ENCODE data around the gene RPL36AL.
"Not testable (repeated sequence)": the region's sequence is repeated elsewhere in the genome, so short reads cannot be mapped to it uniquely, and the experiment has no call there.

RPL36AL gene

DNA sequence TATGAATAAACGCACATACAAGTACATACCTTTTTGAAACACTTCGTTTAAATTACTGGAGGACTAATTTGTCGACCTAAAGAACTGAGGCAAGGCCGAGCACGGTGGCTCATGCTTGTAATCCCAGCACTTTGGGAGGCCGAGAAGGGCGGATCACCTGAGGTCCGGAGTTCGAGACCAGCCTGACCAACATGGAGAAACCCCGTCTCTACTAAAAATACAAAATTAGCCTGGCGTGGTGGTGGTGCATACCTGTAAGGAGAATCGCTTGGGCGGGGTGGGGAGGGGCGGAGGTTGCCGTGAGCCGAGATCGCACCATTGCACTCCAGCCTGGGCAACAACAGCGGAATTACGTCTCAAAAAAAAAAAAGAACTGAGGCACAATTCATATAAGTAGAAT is 1.2 kb downstream of the RPL36AL start:
- DNase-seq (ENCODE audit: low read depth in 2 of 2) = not testable (repeated sequence)

- no peak for DNase-seq (ENCODE audit: low read depth in 2 of 2)
Measured at GRCh38 chr14:49617852-49618519, 2.4 kb downstream of the RPL36AL start.

DNA sequence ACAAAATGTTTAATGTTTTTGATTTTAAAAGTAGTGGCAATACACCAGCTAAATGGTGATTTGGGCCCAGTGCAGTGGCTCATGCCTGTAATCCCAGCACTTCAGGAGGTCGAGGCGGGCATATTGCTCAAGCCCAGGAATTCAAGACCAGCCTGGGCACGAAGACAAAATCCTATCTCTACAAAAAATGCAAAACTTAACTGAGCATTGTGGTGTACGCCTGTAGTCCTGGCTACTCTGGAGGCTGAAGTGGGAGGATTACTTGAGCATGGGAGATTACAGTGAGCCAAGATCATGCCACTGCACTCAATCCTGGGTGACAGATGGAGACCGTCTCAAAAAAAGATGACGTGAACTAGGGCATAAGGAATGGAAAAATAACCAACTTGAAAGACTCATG is 4.7 kb downstream of the RPL36AL start:
- no peak for DNase-seq (ENCODE audit: low read depth in 2 of 2)

DNA sequence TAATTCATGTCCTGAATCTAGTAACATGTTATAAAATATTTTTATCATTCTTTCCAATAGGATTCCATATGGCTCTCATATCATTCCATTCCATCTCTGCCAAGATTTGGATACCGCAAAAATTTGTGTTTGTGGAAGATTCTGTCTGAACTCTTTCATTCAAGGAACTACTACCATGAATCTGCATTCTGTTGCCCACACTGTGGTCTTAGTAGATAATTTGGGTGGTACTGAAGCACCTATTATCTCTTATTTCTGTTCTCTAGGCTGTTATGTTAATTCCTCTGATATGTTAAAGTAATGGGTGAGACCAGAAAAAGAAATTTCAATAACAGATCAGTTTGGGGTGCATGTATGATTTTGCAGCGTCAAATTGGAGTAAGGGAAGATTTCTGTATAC is 6.2 kb downstream of the RPL36AL start:
- DNase-seq (ENCODE audit: low read depth in 2 of 2) = no peak

DNA sequence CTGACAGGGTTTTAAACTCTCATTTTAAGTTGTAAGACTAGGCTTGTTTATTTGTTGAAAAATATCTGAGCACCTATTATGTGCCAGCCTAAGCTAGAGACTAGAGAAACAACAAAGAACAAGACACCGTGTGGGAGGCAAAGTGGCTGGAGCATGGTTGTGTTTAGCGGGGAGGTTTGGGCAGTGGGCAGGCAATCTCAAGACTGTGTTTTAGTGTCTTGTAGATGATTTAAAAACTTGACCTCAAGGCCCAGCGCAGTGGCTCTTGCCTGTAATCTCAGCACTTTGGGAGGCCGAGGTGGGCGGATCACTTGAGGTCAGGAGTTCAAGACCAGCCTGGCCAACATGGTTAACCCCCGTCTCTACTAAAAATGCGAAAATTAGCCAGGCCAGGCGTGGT is 7.8 kb downstream of the RPL36AL start:
- DNase-seq (ENCODE audit: low read depth in 2 of 2) = no peak

- no peak for DNase-seq (ENCODE audit: low read depth in 2 of 2)
Measured at GRCh38 chr14:49612251-49612650, 8.2 kb downstream of the RPL36AL start.

GRCh38 chr14:49607583-49607982 is 12.8 kb downstream of the RPL36AL start:
- no peak for DNase-seq (ENCODE audit: low read depth in 2 of 2)

- DNase-seq (ENCODE audit: low read depth in 2 of 2) = peak; percentile 74 to 84
Measured at GRCh38 chr14:49598485-49599300, 21.7 kb downstream of the RPL36AL start, which contains the start of gene LRR1. Gene LRR1, plus strand, starts transcription at chr14:49598940. Its CDS starts 81 bp downstream, at chr14:49599021.

- no peak for DNase-seq (ENCODE audit: low read depth in 2 of 2)
Measured at GRCh38 chr14:49598189-49598484, 22.3 kb downstream of the RPL36AL start.

GRCh38 chr14:49594347-49595091 is 25.9 kb downstream of the RPL36AL start:
- no peak for DNase-seq (ENCODE audit: low read depth in 2 of 2)

DNA sequence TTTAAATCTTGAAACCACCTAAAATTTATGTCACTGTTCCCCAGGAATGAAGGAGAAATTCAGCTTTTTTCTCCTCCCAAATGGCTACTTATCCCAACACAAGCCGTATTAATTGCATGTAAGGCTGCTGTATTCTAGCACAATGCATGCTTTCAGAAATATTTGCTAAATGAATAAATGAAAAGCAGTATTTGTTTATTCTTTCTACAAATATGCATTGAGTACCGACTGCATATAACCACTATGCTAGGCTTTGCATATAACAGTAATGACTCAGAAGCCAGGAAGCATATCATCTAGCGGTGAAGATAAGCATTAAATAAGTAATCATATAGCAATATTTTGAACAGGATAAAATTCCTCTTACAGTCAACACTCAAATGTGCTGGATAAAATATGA is 27.4 kb downstream of the RPL36AL start:
- DNase-seq (ENCODE audit: low read depth in 2 of 2) = no peak

- no peak for DNase-seq (ENCODE audit: low read depth in 2 of 2)
Measured at GRCh38 chr14:49589387-49589786, 31.0 kb downstream of the RPL36AL start.

DNA sequence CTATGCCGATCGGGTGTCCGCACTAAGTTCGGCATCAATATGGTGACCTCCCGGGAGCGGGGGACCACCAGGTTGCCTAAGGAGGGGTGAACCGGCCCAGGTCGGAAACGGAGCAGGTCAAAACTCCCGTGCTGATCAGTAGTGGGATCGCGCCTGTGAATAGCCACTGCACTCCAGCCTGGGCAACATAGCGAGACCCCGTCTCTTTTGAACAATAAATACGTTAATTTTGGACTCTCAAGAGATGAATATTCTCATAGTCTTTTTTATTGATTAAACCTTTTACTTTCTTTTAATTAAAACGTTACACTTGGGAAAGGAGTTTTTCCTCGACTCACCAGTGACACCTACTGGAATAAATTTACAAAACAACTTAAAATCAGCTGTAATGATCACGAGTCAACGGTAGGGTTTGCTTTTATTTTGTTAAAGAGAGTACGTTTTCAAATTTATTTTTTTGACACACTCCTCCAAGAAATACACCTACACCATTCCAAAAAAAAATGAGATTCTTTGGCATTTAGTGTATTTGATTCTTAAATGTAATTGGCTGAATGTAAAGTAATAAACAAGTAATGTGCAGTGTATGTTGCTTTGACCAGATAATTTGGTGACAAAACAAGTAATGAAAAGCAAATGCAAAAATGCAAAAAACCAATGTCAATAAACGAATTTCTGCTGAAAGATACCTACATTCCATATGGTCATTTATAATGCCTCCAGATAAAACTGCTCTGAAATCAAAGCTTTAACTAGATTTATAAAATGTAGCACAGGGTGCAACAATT is 33.6 kb downstream of the RPL36AL start:
- DNase-seq (ENCODE audit: low read depth in 2 of 2) = peak; percentile 46 to 53

DNA sequence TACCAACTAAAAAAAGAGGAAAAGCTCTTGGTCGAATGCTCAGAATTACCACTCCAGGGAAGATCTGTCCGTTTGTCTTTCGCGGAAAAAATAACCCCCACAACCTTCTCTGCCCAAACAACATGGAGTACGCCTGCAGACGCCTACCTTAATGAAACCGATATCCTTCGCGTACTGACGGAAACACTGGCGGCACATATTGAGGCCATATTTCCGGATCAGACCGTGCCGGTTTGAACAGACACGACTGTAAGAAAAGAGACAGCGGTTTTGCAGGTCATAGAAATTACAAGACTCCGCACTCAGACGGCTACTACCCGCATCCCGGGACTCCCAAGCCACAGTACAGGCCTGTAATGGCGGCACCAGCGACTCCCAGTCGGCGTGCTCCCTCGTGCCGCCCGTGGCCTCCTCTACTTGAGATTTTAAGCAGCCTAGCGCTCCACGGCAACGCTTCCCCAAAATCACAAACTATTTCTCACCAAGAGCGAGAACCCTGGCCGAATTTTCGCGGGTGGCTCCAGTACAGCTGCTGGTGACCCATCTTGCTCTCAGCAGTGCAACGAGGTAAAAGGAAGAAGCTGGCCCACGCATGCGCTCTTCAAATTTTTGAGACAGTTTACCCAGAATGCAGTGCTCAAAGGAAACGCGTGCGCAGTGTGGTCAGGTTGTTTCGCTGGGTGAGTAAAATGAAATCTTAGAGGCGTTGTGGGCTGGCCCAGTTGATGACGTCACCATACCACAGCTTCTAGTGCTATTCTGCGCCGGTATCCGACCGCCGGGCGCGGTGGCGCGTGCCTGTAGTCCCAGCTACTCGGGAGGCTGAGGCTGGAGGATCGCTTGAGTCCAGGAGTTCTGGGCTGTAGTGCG is 34.4 kb downstream of the RPL36AL start, which contains the start of gene RPS29:
Gene RPS29 (minus strand): TSS at position 578 of the 870 bp plus-strand sequence. CDS start 34 bp downstream, at position 544.
- DNase-seq (ENCODE audit: low read depth in 2 of 2) = peak; percentile 96 to 100

- not testable (repeated sequence) for DNase-seq (ENCODE audit: low read depth in 2 of 2)
Measured at GRCh38 chr14:49584981-49585640, 35.3 kb downstream of the RPL36AL start.

- DNase-seq (ENCODE audit: low read depth in 2 of 2) = no peak
Measured at GRCh38 chr14:49584058-49584457, 36.4 kb downstream of the RPL36AL start.

- DNase-seq (ENCODE audit: low read depth in 2 of 2) = no peak
Measured at GRCh38 chr14:49583629-49584028, 36.8 kb downstream of the RPL36AL start.

- DNase-seq (ENCODE audit: low read depth in 2 of 2) = no peak
Measured at GRCh38 chr14:49582113-49582977, 38.1 kb downstream of the RPL36AL start.

Measured in stimulated activated CD4-positive, alpha-beta T cell treated with anti-CD3 and anti-CD28 coated beads, Interleukin-12 subunit alpha, Interleukin-12 subunit beta, amount 100 ng/mL, for 24 hours (primary cell).